Endothelial cell of umbilical vein (primary cell): ENCODE data around the gene P2RY8. TPM values are rescaled to one million over a fixed set of nuclear protein-coding genes. Genes with fewer than 3 reads are reported as not detected.

ENCODE experiments used
- BruUV-seq: library from RNA; stranded (reverse); fragments of 400-500 nt; replicated peaks from 2 replicates; lab custom pipeline; 2021; lab: Mats Ljungman, UMichigan
- CTCF ChIA-PET: fragments of 300-600, 350-600 bp; sonication (Branson Sonifier 250); formaldehyde crosslinking; loops from one replicate; lab custom pipeline; 2021; ENCODE audit warnings: antibody characterized with exemption, inconsistent platforms; lab: Charles Lee
- POLR2A ChIA-PET: fragments of 300-600, 350-600 bp; sonication (Branson Sonifier 250); formaldehyde crosslinking; loops from one replicate; lab custom pipeline; 2021; ENCODE audit warnings: antibody characterized with exemption, inconsistent platforms; lab: Charles Lee
- DNase-seq: peaks from one replicate; pipeline ENCODE4 v3.0.0-alpha.2; 2011; ENCODE audit warnings: low read depth, low spot score
- FAIRE-seq: peaks from 2 replicates; lab custom pipeline; 2011; peaks lifted over from hg19 to GRCh38; lab: Jason Lieb, UNC
- H2AFZ ChIP-seq: 2 replicates; pipeline ENCODE4 v1.6.0; 2012; ENCODE audit warnings: low read depth, low read length, control low read depth, inconsistent platforms
- H3K27ac ChIP-seq: 2 replicates; pipeline ENCODE4 v1.5.1; 2011; ENCODE audit warnings: low read depth, mild to moderate bottlenecking, control low read depth, low read length, moderate library complexity; ENCODE audit not compliant: insufficient read depth
- H3K27me3 ChIP-seq, 2 experiments: 2 replicates each; pipeline versions ENCODE4 v1.6.0 to v1.6.1; 2011; ENCODE audit warnings: low read length in 2 of 2, mixed read lengths in 1 of 2; ENCODE audit not compliant: control insufficient read depth in 2 of 2, insufficient read depth in 2 of 2
- H3K36me3 ChIP-seq, 2 experiments: 2 replicates in 1 of 2; 3 replicates in 1 of 2; pipeline ENCODE4 v1.5.1; 2011; ENCODE audit warnings: low read length in 2 of 2, mild to moderate bottlenecking in 1 of 2, moderate library complexity in 1 of 2; ENCODE audit not compliant: control insufficient read depth in 2 of 2, insufficient read depth in 2 of 2; ENCODE audit errors: extremely low read depth in 1 of 2
- H3K4me1 ChIP-seq: 3 replicates; pipeline ENCODE4 v1.5.1; 2011; ENCODE audit warnings: mild to moderate bottlenecking, low read length; ENCODE audit not compliant: control insufficient read depth, insufficient read depth; ENCODE audit errors: extremely low read depth
- H3K4me2 ChIP-seq: 2 replicates; pipeline ENCODE4 v1.6.1; 2011; ENCODE audit warnings: low read length, control low read depth, mixed read lengths; ENCODE audit not compliant: insufficient read depth
- H3K4me3 ChIP-seq, 3 experiments: fragments of 200-600 bp in 1 of 3; sonication (generic), shearing (Covaris generic) in 1 of 3; replicated peaks in 1 of 3; 2 replicates each; pipeline ENCODE4 v1.5.1; 2011 to 2016; ENCODE audit warnings: control low read depth in 3 of 3, low read length in 3 of 3, mild to moderate bottlenecking in 2 of 3, inconsistent platforms in 1 of 3, low read depth in 1 of 3, moderate library complexity in 1 of 3; ENCODE audit not compliant: insufficient read depth in 1 of 3
- H3K79me2 ChIP-seq: 2 replicates; pipeline ENCODE4 v1.6.0; 2012; ENCODE audit warnings: low read length, inconsistent platforms; ENCODE audit not compliant: control insufficient read depth, insufficient read depth
- H3K9ac ChIP-seq: replicated peaks from 2 replicates; pipeline ENCODE3; 2011; ENCODE audit warnings: low read length, control low read depth; ENCODE audit not compliant: insufficient read depth; ENCODE audit errors: extremely low read depth
- H3K9me1 ChIP-seq: replicated peaks from 3 replicates; pipeline ENCODE4 v1.6.0; 2011; ENCODE audit warnings: mild to moderate bottlenecking, low read length; ENCODE audit not compliant: control insufficient read depth, insufficient read depth; ENCODE audit errors: extremely low read depth
- H3K9me3 ChIP-seq: replicated peaks from 2 replicates; pipeline ENCODE4 v1.5.1; 2012; ENCODE audit warnings: low read length, inconsistent platforms; ENCODE audit not compliant: control insufficient read depth, insufficient read depth
- H4K20me1 ChIP-seq: replicated peaks from 2 replicates; pipeline ENCODE3; 2011; ENCODE audit warnings: mild to moderate bottlenecking, low read length; ENCODE audit not compliant: control insufficient read depth, insufficient read depth; ENCODE audit errors: extremely low read depth
- EZH2 ChIP-seq: IDR thresholded peaks from 2 replicates; pipeline ENCODE4 v1.6.1; 2012; ENCODE audit warnings: borderline replicate concordance, low read depth, mild to moderate bottlenecking, moderate library complexity, low read length, inconsistent platforms; ENCODE audit not compliant: severe bottlenecking
- FOS ChIP-seq: IDR thresholded peaks from 2 replicates; pipeline ENCODE4 v1.6.1; 2011; ENCODE audit warnings: mild to moderate bottlenecking, low read length, moderate library complexity, borderline replicate concordance; ENCODE audit not compliant: insufficient read depth
- GATA2 ChIP-seq: IDR thresholded peaks from 2 replicates; pipeline ENCODE4 v1.7.0; 2011; ENCODE audit warnings: low read depth, mild to moderate bottlenecking, moderate library complexity, mixed read lengths, low read length; ENCODE audit not compliant: insufficient read length, insufficient read depth
- JUN ChIP-seq: IDR thresholded peaks from 2 replicates; pipeline ENCODE4 v1.6.1; 2011; ENCODE audit warnings: borderline replicate concordance, low read depth; ENCODE audit not compliant: insufficient read length, insufficient read depth
- POLR2AphosphoS5 ChIP-seq: IDR thresholded peaks from 2 replicates; pipeline ENCODE4 v1.6.1; 2012; ENCODE audit warnings: low read depth, mild to moderate bottlenecking, control low read depth, low read length, moderate library complexity; ENCODE audit not compliant: insufficient read depth
- dilution Hi-C: fragments of 300-500 bp; cut with MboI; formaldehyde crosslinking; loops from one replicate; pipeline ENCODE4 v1.15.0; 2019; ENCODE audit warnings: low sequenced_read_pairs; ENCODE audit not compliant: extremely low pct_ligation_motif_present
- intact Hi-C: fragments of 100-400 bp; cut with micrococcal nuclease; formaldehyde crosslinking; loops from one replicate; pipeline ENCODE4 v1.10.0; 2022
- polyA plus RNA-seq, 4 experiments: library from polyadenylated mRNA; depleted of rRNA in 3 of 4; stranded (reverse) in 3 of 4; unstranded in 1 of 4; fragments of >200 nt; gene quantifications; 2 replicates each; pipeline versions ENCODE4 v1.2.1 to v1.2.3, GENCODE V29; 2011 to 2012; ENCODE audit warnings: missing spikeins in 1 of 4
- total RNA-seq: library from RNA; stranded (reverse); gene quantifications from 2 replicates; pipeline ENCODE4 v1.2.3, GENCODE V29; 2021

P2RY8 gene
- total and polyA plus RNA-seq, 2 donors (not counting 3 experiments of a cell fraction or from before 2014, with no cell fraction given) = not detected

- DNase-seq = peak; percentile 85
- no peaks in the 10 kb centered on the region for H3K9me3 ChIP-seq
- peak overlapping the region; percentile 37 for H3K4me2 ChIP-seq
- H3K9ac ChIP-seq = no peak overlapping the region
- POLR2A ChIA-PET = no interaction called here
- no peaks in the 10 kb centered on the region for H3K9me1 ChIP-seq
- peak; percentile 55 for TF ChIP-seq JUN
- TF ChIP-seq FOS = peak; percentile 81
- TF ChIP-seq EZH2 = no peak
- TF ChIP-seq POLR2AphosphoS5 = no peak
- peak; percentile 81 for FAIRE-seq
- H3K36me3 ChIP-seq = no peaks in the 10 kb centered on the region
- H2AFZ ChIP-seq = peak overlapping the region; percentile 66
- peak overlapping the region; percentile 20 for H3K27ac ChIP-seq
- dilution Hi-C loops (no loop called here), intact Hi-C loops (no loop called here)
- H3K27me3 ChIP-seq = peaks cover 2 to 15% of the 10 kb centered on the region in 2 experiments
- no peak overlapping the region for H3K4me3 ChIP-seq
- CTCF ChIA-PET = no interaction called here
- no peaks in the 10 kb centered on the region for H3K79me2 ChIP-seq
- H4K20me1 ChIP-seq = no peaks in the 10 kb centered on the region
- no TSS peak for BruUV-seq
- peaks cover 12% of the 10 kb centered on the region for H3K4me1 ChIP-seq
Observed at GRCh38 chrX:1462596-1463251, 74.3 kb downstream of the P2RY8 start.

DNA sequence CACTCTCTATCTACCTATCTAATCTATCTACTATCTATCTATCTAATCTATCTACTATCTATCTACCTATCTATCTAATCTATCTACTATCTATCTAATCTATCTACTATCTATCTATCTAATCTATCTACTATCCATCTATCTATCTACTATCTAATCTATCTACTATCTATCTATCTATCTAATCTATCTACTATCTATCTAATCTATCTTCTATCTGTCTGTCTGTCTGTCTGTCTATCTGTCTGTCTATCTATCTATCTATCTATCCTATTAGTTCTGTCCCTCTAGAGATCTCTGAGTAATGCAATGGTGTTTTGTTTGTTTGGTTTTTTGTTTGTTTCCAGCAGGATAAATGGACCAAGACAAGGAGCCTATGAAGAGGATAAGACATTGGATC lies 74.9 kb downstream of the P2RY8 start:
- TF ChIP-seq GATA2 (no peak), FOS (no peak)
- Histone ChIP-seq H3K4me1 (peaks cover 12% of the 10 kb centered on the region), H3K27me3 (peaks cover 2 to 12% of the 10 kb centered on the region in 2 experiments), H3K9me3 (no peaks in the 10 kb centered on the region), H3K27ac (no peak overlapping the region), H3K36me3 (no peaks in the 10 kb centered on the region), H3K9me1 (no peaks in the 10 kb centered on the region), H2AFZ (no peak overlapping the region), H4K20me1 (no peaks in the 10 kb centered on the region), H3K9ac (no peak overlapping the region), H3K4me2 (peak overlapping the region; percentile 37), H3K79me2 (no peaks in the 10 kb centered on the region), H3K4me3 (no peak overlapping the region)
- dilution Hi-C loops (no loop called here), intact Hi-C loops (no loop called here)
- FAIRE-seq = no peak
- DNase-seq = no peak
- BruUV-seq = no TSS peak
- ChIA-PET POLR2A (no interaction called here), CTCF (no interaction called here)
